ENCODE results near the gene CHRND.

Gene CHRND

DNA sequence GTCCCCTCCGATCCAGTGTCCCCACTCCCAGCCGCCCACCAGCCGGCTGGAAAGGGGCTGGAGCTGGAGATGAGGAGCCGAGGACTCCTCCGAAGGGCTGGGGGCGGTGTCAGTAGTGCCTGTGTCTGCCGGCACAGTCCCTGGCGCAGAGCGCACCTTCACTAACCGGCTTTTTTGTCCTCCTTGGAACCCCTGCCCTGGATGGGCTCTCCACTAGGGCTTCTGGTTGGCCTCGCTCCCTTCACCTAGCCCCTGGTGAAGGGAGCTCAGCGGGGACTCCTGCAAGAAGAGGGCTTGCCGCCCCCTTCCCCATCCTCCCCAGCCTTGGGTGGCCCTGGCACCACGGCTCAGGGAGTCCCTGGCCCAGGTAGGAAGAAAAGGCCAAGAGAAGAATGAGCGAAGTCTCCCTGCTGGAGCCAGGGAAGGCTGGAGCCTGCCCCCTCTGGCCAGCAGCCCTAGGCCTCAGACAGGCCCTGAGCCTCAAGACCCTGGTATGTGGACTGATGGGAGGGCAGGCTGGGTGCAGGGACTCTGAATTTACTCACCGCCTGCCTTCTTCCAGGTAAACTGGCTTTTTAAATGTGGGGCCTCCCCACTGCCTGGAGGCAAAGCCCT is 37.8 kb upstream of the CHRND start:
- no peak for DNase-seq

DNA sequence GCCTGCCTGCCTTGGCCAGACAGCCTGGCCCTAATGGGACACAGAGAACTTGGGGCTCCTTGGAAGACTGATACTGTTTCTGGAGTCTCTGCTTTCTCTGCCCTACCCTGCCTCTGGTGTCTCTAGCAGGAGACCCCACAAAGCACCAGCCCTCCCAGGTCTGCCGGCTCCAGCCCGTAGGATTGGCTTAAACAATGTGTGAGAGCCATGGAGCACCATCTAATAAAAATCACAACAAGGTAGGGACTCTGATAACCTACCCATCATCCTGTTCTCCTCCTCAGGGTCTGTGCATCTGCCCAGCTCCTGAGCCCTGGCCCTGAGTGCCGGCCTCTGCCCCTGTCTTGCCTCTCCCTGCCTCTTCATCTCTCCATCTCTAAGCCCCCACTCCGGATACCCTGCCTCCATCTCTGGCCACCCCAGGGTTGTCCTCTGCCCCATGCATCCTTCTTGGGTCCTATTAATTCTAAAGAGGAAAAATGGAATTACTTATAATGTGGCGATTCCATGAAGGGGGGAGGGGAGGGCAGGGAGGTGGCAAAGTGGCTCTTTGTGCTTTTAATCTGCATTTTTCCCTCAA is 37.1 kb upstream of the CHRND start:
- no peak for DNase-seq

DNA sequence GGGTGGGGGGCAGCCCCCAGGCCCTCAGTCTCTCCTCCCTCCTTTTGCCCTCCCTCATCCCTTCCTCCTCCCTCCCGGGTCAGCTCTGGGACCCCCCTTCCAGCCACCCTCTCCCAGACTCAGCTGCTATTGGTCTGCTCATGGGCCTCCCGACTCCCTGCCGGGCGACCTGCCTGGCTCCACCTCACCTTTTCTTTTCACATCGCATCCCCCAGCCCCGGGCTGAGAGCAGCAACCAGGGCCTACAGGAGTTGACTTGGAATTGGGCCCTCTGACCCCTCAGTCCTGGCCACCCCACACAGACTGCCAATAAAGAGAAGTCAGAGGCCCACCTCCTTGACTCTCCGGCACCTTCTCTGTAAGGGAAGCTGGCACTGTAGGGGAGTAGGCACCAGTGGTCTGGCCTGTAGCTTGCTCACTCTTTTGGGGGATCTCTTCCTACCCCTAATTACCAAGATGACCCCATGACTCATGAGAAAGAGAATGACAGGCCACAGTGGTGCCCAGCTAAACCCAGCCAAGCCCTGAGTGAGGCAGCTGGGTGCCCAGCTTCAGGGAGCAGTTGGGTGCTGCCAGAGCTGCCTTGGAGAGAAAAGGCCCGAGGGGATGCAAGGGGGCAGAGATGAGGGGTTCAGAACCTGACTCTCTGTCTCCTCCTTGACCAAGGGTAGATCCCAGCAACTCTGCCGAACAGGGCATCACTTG is 36.3 kb upstream of the CHRND start:
- DNase-seq, result no peak

DNA sequence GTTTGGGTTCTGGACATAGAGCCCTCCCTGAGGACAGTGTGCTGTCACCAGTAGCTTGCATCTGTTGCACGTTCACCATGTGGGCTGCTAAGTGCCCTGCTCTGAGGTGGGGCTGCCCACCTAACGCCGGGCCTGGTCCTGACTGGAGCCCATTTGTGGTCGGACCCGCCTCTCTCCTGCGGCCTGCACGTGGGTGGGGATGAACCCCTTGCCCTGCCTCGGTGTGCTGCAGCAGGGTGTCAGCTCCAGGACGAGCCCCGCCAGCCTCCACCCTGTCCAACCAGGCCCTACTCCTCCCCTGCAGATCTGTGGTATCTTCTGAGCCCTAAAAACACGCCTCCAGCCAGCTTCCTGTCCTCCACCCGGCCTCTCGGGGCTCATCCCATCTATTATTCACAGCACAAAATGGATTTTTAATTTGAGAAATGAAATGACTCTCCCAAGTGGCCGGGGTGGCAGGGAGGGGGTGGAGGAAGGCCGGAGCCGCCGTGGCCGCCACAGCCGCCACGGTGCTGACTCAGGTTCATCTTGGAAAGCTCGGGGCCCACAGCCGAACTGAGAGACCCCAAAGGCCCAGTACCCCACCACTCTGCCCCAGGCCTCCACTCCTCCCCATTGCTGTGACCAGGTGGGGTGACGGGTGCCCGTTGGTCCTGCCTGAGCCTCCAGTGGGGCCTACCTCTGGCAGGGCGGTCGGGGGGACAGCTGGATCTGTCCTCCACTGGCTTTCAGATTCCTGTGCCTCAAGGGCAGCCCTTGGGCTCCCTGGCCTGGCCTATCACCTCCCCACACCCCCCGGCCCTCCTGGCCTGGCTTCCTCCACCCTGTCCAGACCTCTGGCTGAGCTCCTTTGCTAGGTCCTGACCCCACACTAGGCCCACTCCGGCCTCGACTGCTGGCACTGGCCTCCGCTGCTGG is 35.5 kb upstream of the CHRND start:
- no peak for DNase-seq

DNA sequence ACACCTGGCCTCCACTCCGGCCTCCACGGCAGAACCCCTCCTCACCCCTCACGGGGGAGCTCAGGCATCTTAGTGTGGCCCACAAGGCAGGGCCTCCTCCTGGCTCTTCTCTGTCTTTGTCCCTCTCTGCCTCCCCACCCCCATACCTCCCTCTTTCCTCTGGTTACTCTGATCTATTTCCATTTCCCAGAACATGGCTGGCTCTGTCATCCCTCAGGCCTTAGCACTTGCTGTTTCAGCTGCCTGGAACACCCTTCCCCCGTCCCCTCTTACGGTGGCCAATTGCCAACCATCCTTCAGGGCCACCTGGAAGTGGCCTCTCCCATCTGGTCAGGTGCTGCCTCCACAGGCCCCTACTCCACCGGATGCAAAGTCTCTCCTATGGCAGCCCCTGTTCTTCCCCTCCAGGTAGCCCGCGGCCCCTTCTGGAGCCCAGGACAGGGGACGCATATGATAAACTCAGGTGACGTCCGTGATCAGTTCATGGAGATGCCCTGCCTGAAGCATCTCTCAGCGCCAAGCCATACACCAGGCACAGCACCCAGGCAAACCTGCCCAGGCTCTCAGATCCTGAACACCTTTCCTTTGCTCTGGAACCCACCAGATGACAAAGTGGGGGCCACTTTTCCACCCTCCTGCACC is 34.7 kb upstream of the CHRND start:
- DNase-seq, result peak; percentile 23

DNA sequence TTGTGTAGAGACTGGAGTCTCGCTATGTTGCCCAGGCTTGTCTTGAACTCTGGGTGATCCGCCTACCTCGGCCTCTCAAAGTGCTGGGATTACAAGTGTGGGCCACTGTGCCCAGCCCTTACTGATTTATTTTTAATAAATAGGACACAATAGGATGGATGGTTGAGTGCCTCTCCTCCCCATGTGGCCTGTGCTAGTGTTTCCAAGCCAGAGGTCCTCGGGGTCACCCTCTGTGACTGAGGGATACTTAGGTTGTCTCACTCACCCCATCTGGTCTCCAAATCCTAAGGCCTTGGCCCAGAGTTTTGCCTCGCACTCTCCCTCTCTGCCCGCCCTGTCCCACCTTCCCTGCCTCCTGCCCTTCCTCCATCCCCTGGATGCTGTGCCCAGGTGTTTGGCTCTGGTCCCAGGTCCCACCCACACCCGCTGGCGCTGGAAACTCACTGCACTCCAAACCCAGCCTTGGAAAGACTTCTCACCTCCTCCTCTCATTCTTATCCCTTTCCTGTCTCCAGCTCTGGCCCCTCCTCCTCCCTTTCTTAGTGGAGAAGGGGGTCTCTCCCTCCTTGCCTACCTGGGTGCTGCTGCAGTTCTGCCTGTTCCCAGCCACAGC is 33.6 kb upstream of the CHRND start:
- DNase-seq, result no peak

DNA sequence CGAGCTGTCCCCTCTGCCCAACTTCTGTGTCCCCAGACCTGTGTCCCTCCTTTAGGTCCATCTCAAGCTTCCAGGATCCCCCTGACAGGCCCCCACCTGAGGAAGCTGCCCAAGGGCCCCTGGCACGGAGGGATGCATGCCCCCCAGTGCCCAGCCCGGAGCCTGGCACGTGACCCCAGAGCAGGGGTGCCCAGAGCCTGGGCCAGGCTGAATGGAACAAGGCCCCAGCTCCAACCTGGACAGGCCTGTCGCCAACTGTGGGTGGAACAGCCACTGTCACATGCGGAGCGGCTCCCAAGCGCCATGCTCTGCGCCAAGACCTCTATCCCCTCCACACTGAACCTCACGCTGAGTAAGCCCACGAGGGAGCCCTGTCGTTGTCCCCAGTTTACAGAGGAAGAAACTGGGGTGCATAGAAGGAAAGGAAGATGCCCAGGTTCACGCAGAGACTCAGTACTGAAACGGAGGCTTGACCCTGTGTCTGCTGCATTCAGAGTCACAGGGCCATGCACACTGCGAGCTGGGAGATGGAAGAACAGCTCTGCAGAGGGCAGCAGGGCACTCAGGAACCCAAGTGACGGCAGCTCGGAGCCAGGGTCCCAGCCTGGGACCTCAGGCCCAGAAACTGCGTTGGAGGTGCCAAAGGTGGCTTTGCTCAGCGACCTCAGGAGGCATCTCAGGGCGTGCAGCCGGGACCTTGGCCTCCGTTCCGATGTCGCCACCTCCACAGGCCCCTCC is 32.8 kb upstream of the CHRND start:
- DNase-seq, result no peak

DNA sequence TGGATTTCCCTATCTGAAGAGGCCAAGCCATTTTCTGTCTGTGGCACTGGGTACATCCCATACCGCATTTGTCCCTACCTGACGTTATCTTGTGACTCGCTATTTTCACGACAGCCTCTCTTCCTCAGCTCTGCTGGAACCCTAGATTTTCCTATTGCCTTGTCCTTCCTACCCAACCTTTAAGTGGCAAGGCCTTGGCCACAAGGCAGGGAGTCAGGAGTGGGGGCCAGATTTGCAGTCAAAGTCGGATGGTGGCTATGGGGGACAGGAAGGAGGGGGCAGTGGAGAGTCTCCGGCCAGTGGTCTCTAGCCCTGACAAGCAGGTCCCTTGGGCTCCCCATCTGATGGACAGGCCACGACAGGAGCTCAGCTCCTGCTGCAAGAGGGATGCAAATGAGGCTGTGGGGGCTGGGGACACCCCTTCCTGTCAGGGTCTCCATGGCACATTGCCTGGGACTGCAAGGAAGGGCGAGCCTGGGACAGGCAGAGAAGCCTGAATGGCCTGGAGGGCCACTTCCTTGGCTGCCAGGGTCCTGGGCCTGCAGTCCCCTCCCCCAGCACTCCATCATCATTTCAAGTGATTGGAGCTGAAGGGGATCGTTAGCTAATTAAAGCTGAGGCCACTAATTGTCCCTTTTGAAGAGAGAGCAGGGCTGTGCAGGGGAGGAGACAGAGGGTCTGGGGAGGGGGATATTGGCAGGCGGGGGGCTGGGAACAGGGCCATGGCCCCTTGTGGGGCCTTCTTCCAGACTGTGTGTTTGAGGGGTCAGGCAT is 32.1 kb upstream of the CHRND start:
- DNase-seq, result no peak

DNA sequence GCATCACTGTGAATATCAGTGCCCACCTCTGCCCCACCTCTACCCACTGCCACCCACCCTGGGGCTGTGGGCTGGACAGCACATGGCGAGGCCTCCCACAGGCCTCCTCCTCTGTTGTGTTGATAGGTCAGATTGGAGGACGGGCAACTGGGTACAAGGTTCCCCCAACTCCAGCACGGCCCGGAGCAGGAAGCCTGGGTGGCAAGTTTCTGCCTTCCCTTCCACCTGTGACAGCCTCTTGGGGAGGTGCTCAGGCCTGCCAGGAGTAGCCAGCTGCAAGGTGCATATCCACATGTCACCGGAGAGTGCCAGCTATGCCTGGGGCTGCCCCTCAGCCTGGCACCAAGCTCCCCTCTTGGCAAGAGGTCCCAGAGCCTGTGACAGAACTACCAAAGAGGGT is 31.4 kb upstream of the CHRND start:
- DNase-seq, result no peak

DNA sequence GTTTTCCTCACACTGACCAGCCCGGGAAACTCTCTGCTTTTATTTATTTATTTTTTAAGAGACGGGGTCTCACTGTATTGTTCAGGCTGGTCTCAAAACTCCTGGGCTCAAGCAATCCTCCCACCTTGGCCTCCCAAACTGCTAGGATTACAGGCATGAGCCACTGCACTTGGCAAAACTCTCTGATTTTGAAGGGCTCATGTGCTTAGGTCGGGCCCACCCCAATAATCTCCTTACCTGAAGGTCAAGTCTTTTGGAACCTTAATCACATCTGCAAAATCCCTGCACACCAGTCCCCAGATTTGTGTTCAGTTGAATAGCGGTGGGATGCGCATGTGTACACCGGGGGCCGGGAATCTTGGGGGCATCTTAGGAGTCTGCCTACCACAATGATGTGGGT is 30.7 kb upstream of the CHRND start:
- no peak for DNase-seq

DNA sequence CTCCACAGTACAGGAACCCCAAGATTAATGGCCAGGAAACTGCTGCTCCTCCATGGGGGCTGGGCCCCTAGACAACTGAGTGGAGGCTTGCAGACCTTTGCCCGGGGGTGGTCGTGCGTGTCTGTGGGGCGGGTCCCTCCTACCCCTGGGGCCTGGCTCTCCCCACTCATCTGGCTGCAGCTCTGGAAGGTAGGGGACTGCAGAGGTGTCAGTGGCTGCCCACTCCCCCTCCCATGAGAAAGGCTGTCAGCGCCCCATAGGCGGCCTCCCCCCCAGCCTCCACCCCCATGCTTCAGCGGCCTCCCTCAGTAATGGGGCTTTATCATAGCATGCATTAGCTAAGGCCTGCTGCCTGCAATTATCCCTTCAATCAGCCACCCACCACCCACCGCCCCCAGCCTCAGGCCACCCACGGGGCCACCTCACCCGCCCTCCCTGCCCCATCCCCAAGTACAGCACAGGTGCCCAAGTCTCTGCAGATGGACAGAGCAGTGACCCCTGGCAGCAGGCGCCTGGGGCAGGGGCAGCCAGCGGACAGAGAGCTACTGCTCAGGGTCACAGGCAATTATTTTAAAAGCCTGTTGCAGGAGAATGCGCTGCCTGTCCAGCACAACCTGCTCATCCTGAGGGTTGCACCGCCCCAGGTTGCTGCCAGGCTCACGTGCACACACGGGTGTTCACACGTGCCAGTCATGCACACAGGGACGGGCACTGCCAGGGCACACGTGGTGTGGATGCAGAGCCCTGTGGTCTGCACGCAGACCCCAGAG is 29.3 kb upstream of the CHRND start:
- no peak for DNase-seq

DNA sequence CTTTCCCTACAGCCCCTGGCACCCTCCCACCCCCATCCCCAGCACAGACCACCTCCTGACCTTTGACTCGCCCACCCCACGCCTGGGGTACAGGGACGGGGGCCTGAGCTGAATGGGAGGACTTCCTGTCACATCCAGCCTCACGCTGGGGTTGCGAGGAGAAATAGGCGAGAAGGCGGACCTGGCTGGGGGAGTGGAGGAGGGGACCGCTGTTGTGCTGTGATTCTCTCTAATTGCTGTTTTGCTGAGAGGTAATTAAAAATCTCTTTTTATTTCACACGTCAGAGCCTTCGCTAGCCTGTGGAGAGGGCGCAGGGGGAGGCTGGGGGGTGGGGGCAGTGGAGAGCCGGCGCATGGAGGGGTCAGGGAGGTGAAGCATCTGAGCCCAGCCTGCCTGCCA is 28.6 kb upstream of the CHRND start:
- no peak for DNase-seq

DNA sequence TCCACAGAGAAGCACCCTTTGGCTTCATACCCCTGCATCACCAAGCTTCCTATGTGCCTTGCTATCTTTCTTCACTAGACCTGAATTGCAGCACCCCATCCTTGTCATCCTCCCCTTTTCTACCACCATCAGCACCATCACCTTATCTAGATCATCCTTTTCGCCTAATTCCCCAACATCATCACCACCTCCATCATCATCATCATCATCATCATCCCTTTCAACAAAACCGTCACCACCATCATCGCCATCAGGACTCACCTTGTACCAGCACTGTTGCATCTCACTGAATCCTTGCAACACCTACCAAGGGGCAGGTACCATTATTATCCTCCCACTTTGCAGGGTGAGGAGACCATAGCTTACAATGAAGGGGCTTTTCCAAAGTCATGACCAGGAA is 27.5 kb upstream of the CHRND start:
- DNase-seq, result no peak

DNA sequence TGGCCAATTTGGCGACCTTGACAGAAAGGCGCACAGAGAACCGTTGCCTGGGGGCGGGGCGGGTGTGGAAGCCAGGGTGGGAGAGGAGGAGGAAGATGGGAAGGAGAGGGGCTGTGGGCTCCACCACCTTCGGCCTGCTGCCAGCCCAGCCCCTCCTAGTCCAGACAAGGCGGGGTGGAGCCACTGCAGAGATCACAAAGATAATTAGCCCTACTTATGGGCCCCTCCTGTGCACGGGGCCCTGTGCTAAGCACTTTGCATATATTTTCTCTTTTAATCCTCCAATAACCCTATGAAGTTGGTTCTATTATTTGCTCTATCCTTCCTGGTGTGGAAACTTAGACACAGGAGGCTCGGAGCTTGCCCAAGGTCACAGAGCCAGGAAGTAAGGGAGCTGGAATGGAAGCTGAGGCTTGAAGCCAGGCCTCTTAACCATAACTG is 24.6 kb upstream of the CHRND start:
- DNase-seq, result no peak

DNA sequence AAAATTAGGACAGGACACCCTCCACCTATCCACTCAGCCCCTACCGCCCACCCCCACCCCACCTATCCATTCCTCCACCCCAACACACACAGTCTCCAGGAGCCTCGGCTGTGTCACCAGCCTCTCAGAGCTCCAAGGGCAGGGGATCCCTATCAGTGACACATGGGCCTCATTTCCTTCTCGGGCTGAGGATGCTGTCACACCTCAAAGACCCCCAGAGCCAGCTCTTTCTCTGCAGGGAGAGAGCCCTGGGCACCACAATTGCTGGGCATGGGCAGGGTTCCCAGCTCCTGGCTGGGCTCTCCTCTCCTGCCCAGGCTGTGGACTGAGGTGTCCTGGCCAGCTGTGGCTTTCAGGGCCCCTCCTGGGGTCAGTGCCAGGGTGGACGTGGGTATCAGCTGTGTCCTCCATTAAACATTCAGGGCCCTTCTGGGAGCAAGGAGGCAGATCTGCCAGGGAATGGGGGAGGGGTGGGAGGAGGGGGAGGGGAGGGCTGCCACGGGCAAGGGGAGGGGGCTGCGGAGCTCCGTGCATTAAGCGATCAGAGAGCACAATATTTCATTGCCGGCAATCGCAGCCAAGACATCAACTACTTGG is 24.1 kb upstream of the CHRND start:
- DNase-seq, result no peak

DNA sequence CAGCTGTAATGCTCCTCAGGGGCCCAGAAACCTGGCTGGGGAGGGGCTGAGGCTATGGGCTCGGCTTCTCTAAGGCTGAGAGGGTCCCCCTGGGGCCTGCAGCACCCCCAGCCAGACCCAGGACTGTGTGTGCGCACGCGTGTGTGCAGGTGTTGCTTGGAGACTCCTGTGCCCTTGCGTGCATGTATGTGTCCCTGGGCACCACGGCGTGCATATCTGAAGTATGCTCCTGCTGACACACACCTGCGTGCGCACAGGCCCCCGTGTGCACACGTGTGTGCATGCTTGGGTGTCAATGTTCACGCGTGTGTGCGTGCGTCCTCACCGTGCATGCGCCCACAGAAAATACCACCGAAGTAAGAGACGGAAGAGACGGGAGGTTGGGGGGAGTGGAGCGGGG is 23.4 kb upstream of the CHRND start:
- no peak for DNase-seq

DNA sequence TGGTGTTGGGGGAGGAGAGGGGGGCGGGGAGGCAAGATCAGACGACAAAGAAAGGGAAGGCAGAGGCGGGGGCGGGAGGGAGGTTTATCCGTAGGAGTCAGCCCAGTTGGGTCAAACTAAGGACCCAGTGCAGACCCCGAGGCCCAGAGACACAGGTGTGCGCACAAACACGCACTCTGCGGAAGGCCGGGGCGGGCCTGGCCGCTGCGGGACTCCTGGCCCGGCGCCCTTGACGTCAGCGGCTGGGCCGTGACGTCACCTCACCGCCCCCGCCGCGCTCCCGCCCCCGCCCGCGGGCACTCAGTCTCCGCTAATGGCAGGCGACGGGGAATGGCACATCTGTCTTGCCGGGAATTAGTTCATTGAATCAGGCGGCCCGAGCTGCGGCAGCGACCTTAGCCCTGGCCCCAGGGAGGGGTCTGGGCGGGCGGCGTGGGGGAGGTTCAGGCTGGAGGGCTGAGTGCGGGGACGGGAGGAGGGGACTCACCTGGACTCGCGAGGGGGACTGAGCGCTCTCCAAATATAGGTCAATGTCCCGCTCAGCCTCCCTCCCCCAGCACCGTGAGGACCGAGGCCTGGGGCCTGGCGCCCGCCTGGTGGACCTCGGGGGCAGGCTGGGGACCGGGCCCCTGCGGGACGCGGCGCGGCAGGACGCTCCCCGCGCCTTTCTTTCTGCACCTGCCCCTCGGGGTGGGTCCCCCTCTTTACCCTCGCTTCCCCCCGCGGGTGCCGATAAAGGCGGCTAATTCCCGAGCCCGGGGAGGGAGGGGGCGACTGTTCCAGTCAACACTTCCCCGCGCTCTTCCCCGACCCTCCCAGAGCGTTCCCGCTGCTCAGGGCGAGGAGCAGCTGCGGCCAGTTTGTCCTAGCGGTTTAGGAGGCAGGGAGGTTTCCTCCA is 22.8 kb upstream of the CHRND start:
- no peak for DNase-seq

DNA sequence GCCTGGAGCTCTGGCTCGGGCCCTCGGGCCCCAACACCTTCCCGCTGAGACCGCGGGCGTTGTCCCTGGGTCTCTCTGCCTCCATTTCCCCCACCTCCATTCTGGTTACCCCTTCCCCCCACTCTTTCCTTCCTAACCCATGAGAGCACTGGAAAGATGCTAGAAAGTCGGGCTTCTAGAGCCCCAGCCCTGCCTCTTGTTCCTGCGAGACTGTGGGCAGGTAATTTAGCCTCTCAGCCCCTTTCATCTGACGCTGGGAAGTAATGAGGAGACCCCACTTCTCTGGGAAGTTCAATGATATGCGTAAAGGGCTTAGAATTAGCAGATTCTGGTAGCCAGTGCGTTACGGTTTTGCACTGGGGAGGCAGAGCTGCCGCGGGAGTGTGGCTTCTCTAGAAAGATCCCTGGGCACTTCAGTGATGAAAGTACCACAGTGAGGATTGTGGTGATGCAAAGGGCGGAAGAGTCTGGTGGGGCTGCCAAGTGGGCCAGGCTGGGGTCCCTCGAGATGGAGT is 22.1 kb upstream of the CHRND start:
- no peak for DNase-seq

Measured in NCI-H2029 (cell line).